ENCODE results near the gene OXT. TPM values are rescaled to one million over a fixed set of nuclear protein-coding genes. Genes with fewer than 3 reads are reported as not detected.
"Not testable (repeated sequence)": the region's sequence is repeated elsewhere in the genome, so short reads cannot be mapped to it uniquely, and the experiment has no call there.

The OXT gene
- polyA plus RNA-seq, 1 experiment, result not detected

DNA sequence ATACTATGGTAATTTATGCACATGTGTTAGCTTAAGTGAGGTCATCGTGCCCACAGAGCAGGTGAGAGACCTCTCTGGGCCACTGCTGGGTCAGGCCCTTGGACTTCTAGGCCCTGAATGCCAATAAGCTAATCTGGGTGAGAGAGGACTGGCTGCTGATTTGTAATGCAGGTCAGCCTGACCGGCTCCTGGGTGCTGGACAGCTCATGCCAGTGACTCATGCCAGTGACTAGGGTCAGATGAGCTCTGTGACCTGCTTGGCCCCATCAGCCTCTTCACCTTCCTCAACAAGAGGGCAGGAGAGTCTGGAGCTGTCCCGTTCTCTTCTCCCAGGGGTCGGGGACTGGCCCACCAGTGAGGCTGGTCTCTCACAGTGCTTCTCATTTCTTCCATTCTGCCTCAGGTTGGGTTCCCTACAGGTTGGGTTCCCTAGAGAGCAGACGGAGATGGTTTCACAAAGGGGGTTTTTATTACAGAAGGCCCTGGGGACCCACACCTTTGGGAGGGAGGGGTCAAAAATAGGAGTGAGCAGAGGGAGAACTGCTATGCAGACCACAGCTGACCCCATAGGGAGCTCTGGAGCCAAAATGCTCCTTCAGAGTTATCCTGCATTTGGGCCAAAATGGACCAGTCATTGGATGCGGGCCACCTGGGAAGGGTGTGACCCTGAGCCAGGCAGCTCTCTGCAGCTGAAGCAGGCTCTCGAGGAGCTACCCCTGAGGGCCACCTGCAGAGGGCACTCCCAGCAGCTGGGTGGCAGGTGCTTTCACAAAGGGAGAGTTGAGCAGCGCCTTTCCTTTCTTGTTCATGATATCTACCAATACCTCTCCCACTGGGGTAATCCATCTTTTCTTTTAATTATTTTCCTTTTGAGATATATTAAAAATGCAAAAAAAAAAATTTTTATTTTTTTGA lies 2.2 kb upstream of the OXT start:
- TF ChIP-seq CTCF (IDR thresholded peaks at IDR 0.05; ENCODE audit: low read depth, low read length), result no peak
- ChIA-PET CTCF (interaction anchor here (1.8 kb wide), 1 partner anchor 15 kb away, joined by 8 read pairs; no protein-coding TSS in a partner anchor), POLR2A (interaction anchor here (0.5 kb wide), 1 partner anchor 214 kb away, joined by 3 read pairs; no protein-coding TSS in a partner anchor)
- no peak overlapping the region for H3K27ac ChIP-seq (ENCODE audit: low read depth, low read length)
- H3K4me3 ChIP-seq (ENCODE audit: low read depth, low read length), result no peak overlapping the region
- peaks cover 18% of the 10 kb centered on the region for H3K27me3 ChIP-seq (ENCODE audit: control insufficient read depth, insufficient read depth, low read length)
- no peak for DNase-seq (ENCODE audit: low read depth, low spot score)
- H3K9me3 ChIP-seq (ENCODE audit: control insufficient read depth, insufficient read depth, low read length), result peaks cover 5% of the 10 kb centered on the region; the same call in 1 of the 2 replicates

DNA sequence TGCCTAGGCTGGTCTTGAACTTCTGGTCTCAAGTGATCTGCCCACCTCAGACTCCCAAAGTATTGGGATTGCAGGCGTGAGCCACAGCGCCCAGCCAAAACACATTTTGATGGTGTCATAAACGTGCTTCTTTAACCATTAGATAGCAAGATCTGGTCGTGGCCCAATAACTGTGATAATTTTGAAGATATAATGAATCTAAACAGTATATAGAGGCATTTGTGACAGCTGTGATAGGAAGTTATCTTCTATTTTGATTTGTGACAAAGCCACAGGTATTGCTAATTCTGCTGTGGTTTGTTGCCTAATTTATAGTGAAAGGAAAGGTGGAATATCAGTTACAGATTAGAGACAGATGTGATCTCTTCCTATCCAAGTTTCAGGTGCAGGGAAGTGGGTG lies 695 bp upstream of the OXT start:
- Histone ChIP-seq H3K27ac (ENCODE audit: low read depth, low read length) (no peak overlapping the region), H3K27me3 (ENCODE audit: control insufficient read depth, insufficient read depth, low read length) (peaks cover 25% of the 10 kb centered on the region), H3K4me3 (ENCODE audit: low read depth, low read length) (no peak overlapping the region), H3K9me3 (ENCODE audit: control insufficient read depth, insufficient read depth, low read length) (peaks cover 5% of the 10 kb centered on the region; the same call in 1 of the 2 replicates)
- ChIA-PET POLR2A (no interaction called here), CTCF (interaction anchor here (1.0 kb wide), 1 partner anchor 17 kb away, joined by 4 read pairs; no protein-coding TSS in a partner anchor)
- DNase-seq (ENCODE audit: low read depth, low spot score), result no peak
- TF ChIP-seq CTCF (IDR thresholded peaks at IDR 0.05; ENCODE audit: low read depth, low read length), result no peak

DNA sequence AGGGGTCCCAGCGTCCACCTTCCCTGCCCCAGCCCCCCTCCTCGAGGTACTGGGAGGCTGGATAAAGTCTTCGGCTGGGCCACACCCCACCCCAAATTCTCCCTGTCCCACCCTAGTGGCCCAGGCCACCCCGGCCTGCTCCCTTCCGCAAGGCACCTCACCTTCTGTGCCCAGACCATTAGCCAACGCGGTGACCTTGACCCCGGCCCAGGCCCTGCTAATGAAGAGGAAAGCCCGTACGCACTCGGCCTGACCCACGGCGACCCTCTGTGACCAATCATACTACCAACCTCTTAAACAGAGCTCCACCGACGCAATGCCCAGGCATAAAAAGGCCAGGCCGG lies 182 bp upstream of the OXT start:
- no peak for TF ChIP-seq CTCF (IDR thresholded peaks at IDR 0.05; ENCODE audit: low read depth, low read length)
- no peak for DNase-seq (ENCODE audit: low read depth, low spot score)
- POLR2A ChIA-PET, result no interaction called here
- Histone ChIP-seq H3K9me3 (ENCODE audit: control insufficient read depth, insufficient read depth, low read length) (peaks cover 5% of the 10 kb centered on the region; the same call in 1 of the 2 replicates), H3K4me3 (ENCODE audit: low read depth, low read length) (0 out of 2 replicates have a peak overlapping the region, but pooled peaks have one; percentile 48), H3K27me3 (ENCODE audit: control insufficient read depth, insufficient read depth, low read length) (peaks cover 30% of the 10 kb centered on the region), H3K27ac (ENCODE audit: low read depth, low read length) (no peak overlapping the region)
- CTCF ChIA-PET, result no interaction called here

DNA sequence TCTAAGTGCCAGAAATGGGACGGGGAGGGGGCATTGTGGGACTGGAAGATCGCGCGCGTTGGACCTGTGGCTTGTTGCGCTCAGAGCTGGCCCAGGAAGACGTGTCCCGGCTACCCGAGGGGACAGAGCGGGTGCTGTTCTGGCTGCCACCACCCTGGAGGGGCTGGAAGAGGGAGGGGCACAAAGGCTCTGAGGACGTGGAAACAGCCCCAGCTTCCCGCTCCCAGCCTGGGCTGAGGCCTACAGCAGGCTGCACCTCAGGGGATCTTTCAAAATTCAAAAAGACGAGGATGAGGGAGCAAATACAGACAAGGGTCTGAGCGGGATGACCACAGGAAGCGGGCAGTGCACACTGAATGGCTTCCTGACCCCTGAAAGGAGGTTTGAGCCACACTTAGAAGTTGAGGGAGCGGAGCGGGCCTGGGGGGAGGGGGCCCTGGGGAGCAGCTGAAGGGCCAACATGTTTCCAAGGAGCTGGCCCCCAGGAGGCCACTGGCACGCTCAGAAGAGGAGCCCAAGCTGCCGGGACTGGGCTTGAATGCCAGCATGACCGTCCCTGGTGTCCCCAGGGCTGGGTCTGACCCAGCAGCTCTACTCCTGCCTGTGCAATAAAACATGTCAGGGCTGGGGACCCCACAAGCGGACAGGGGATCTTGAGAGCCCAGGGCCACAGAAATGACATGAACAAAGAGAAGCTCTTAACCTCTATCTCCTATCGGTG lies 1.3 kb downstream of the OXT start:
- H3K27me3 ChIP-seq (ENCODE audit: control insufficient read depth, insufficient read depth, low read length), result peaks cover 31% of the 10 kb centered on the region
- no peak overlapping the region for H3K27ac ChIP-seq (ENCODE audit: low read depth, low read length)
- ChIA-PET CTCF (interaction anchor here (2.9 kb wide), 1 partner anchor 19 kb away, joined by 17 read pairs; no protein-coding TSS in a partner anchor), POLR2A (interaction anchor here (0.5 kb wide), 1 partner anchor 32 kb away, joined by 3 read pairs; no protein-coding TSS in a partner anchor)
- no peak overlapping the region for H3K4me3 ChIP-seq (ENCODE audit: low read depth, low read length)
- DNase-seq (ENCODE audit: low read depth, low spot score), result no peak
- peaks cover 5% of the 10 kb centered on the region; the same call in 1 of the 2 replicates for H3K9me3 ChIP-seq (ENCODE audit: control insufficient read depth, insufficient read depth, low read length)
- no peak for TF ChIP-seq CTCF (IDR thresholded peaks at IDR 0.05; ENCODE audit: low read depth, low read length)

- peaks cover 31% of the 10 kb centered on the region for H3K27me3 ChIP-seq (ENCODE audit: control insufficient read depth, insufficient read depth, low read length)
- not testable (repeated sequence) for H3K27ac ChIP-seq (ENCODE audit: low read depth, low read length); DNase-seq (ENCODE audit: low read depth, low spot score); H3K4me3 ChIP-seq (ENCODE audit: low read depth, low read length); H3K9me3 ChIP-seq (ENCODE audit: control insufficient read depth, insufficient read depth, low read length)
- ChIA-PET POLR2A (interaction anchor here (0.7 kb wide), 1 partner anchor 979 kb away, joined by 5 read pairs; no protein-coding TSS in a partner anchor), CTCF (interaction anchor here (2.9 kb wide), 1 partner anchor 20 kb away, joined by 17 read pairs; no protein-coding TSS in a partner anchor)
Observed at GRCh38 chr20:3073251-3073643, 1.8 kb downstream of the OXT start.
